Stimulated activated CD8-positive, alpha-beta memory T cell treated with anti-CD3 and anti-CD28 coated beads, Interleukin-7, amount 100 ng/mL, for 24 hours (primary cell): ENCODE measurements around the gene CCR4.
A peak's percentile ranks its signal among the peaks of the same experiment; 100 is the strongest.
"Not testable (repeated sequence)": the region's sequence is repeated elsewhere in the genome, so short reads cannot be mapped to it uniquely, and the experiment has no call there.

Source experiments
- DNase-seq: peaks from one replicate; pipeline ENCODE4 v3.0.0-alpha.2; 2020; ENCODE audit warnings: low read depth

The CCR4 gene

GRCh38 chr3:32951410-32951811 lies at the start of gene CCR4:
Gene CCR4, plus strand, starts transcription at chr3:32951644. Its CDS starts 1,779 bp downstream, at chr3:32953423.
- DNase-seq: no peak

GRCh38 chr3:32902887-32903371 lies 48.5 kb upstream of the CCR4 start:
- not testable (repeated sequence) for DNase-seq

GRCh38 chr3:32903953-32904352 lies 47.5 kb upstream of the CCR4 start:
- DNase-seq: no peak

- no peak for DNase-seq
Observed at GRCh38 chr3:32909999-32910398, 41.4 kb upstream of the CCR4 start.

- DNase-seq: no peak
Observed at GRCh38 chr3:32910954-32911353, 40.5 kb upstream of the CCR4 start.

GRCh38 chr3:32912046-32912445 lies 39.4 kb upstream of the CCR4 start:
- no peak for DNase-seq

GRCh38 chr3:32913790-32914446 lies 37.5 kb upstream of the CCR4 start:
- DNase-seq: no peak

- DNase-seq: no peak
Observed at GRCh38 chr3:32919920-32920319, 31.5 kb upstream of the CCR4 start.

GRCh38 chr3:32922078-32922477 lies 29.4 kb upstream of the CCR4 start:
- DNase-seq: no peak

GRCh38 chr3:32930161-32930560 lies 21.3 kb upstream of the CCR4 start:
- no peak for DNase-seq

GRCh38 chr3:32931273-32931672 lies 20.2 kb upstream of the CCR4 start:
- DNase-seq: not testable (repeated sequence)

- DNase-seq: no peak
Observed at GRCh38 chr3:32934150-32934742, 17.2 kb upstream of the CCR4 start.

- no peak for DNase-seq
Observed at GRCh38 chr3:32937331-32937730, 14.1 kb upstream of the CCR4 start.

GRCh38 chr3:32939531-32940284 lies 11.7 kb upstream of the CCR4 start:
- not testable (repeated sequence) for DNase-seq

- no peak for DNase-seq
Observed at GRCh38 chr3:32940726-32941125, 10.7 kb upstream of the CCR4 start.

GRCh38 chr3:32945136-32945535 lies 6.3 kb upstream of the CCR4 start:
- DNase-seq: no peak

- DNase-seq: not testable (repeated sequence)
Observed at GRCh38 chr3:32945598-32945997, 5.8 kb upstream of the CCR4 start.

- DNase-seq: no peak
Observed at GRCh38 chr3:32946973-32947788, 4.3 kb upstream of the CCR4 start.

- peak; percentile 96 for DNase-seq
Observed at GRCh38 chr3:32947789-32948238, 3.6 kb upstream of the CCR4 start.

GRCh38 chr3:32948625-32949445 lies 2.6 kb upstream of the CCR4 start:
- DNase-seq: no peak

GRCh38 chr3:32950516-32950915 lies 928 bp upstream of the CCR4 start:
- no peak for DNase-seq
